Measurements from ENCODE around the gene AFDN.

AFDN gene

GRCh38 chr6:168009331-168009730 lies 182.6 kb downstream of the AFDN start:
- DNase-seq, result no peak

GRCh38 chr6:168011291-168011690 lies 184.6 kb downstream of the AFDN start:
- DNase-seq, result no peak

GRCh38 chr6:168012431-168013249 lies 185.9 kb downstream of the AFDN start:
- no peak for DNase-seq

- no peak for DNase-seq
Measured at GRCh38 chr6:168013250-168013915, 186.7 kb downstream of the AFDN start.

- no peak for DNase-seq
Measured at GRCh38 chr6:168014428-168014827, 187.7 kb downstream of the AFDN start.

GRCh38 chr6:168015009-168015408 lies 188.3 kb downstream of the AFDN start:
- DNase-seq, result no peak

- no peak for DNase-seq
Measured at GRCh38 chr6:168015482-168016175, 188.9 kb downstream of the AFDN start.

GRCh38 chr6:168016176-168016620 lies 189.5 kb downstream of the AFDN start:
- DNase-seq, result no peak

GRCh38 chr6:168016721-168017525 lies 190.2 kb downstream of the AFDN start:
- no peak for DNase-seq

GRCh38 chr6:168017629-168018028 lies 190.9 kb downstream of the AFDN start:
- DNase-seq, result no peak

GRCh38 chr6:168018664-168019063 lies 192.0 kb downstream of the AFDN start:
- no peak for DNase-seq

- no peak for DNase-seq
Measured at GRCh38 chr6:168020242-168020641, 193.5 kb downstream of the AFDN start.

GRCh38 chr6:168021581-168021980 lies 194.9 kb downstream of the AFDN start:
- no peak for DNase-seq
